ENCODE measurements around the gene NLRC3. TPM values are rescaled to one million over a fixed set of nuclear protein-coding genes. Genes with fewer than 3 reads are reported as not detected.

NLRC3 gene
- total RNA-seq, 1 donor from 2014 or later: 22.2 TPM

- Mint-ChIP-seq H3K4me1 (no peaks in the 10 kb centered on the region), H3K27me3 (no peaks in the 10 kb centered on the region), H3K27ac (no peak overlapping the region), H3K4me3 (no peak overlapping the region), H3K36me3 (ENCODE audit: low read depth) (peaks cover 50% of the 10 kb centered on the region), H3K9me3 (no peaks in the 10 kb centered on the region)
- ATAC-seq (ENCODE audit: low read depth): no peak
- POLR2A ChIA-PET: no interaction called here
- intact Hi-C loops (cut with micrococcal nuclease): no loop called here
- DNase-seq: no peak
- TF ChIP-seq CTCF (IDR thresholded peaks at IDR 0.05): no peak
- CTCF ChIA-PET: no interaction called here
These were observed 62.6 kb downstream of the NLRC3 start for GRCh38 chr16:3514621-3515020.

- POLR2A ChIA-PET: no interaction called here
- Mint-ChIP-seq H3K36me3 (ENCODE audit: low read depth) (peaks cover 49% of the 10 kb centered on the region), H3K9me3 (no peaks in the 10 kb centered on the region), H3K4me1 (no peaks in the 10 kb centered on the region), H3K27ac (no peak overlapping the region), H3K4me3 (no peak overlapping the region), H3K27me3 (no peaks in the 10 kb centered on the region)
- no peak for TF ChIP-seq CTCF (IDR thresholded peaks at IDR 0.05)
- DNase-seq (no peak), ATAC-seq (ENCODE audit: low read depth) (no peak)
- intact Hi-C loops (cut with micrococcal nuclease): no loop called here
- CTCF ChIA-PET: no interaction called here
These were observed 63.2 kb downstream of the NLRC3 start for GRCh38 chr16:3513892-3514583.

GRCh38 chr16:3511286-3512180 is 65.7 kb downstream of the NLRC3 start:
- ATAC-seq (ENCODE audit: low read depth): no peak
- Mint-ChIP-seq H3K4me1 (no peaks in the 10 kb centered on the region), H3K36me3 (ENCODE audit: low read depth) (peaks cover 59% of the 10 kb centered on the region), H3K27ac (no peak overlapping the region), H3K9me3 (no peaks in the 10 kb centered on the region), H3K4me3 (no peak overlapping the region), H3K27me3 (no peaks in the 10 kb centered on the region)
- no peak for TF ChIP-seq CTCF (IDR thresholded peaks at IDR 0.05)
- no peak for DNase-seq
- ChIA-PET POLR2A (no interaction called here), CTCF (no interaction called here)
- intact Hi-C loops (cut with micrococcal nuclease): no loop called here

- no peak for TF ChIP-seq CTCF (IDR thresholded peaks at IDR 0.05)
- ATAC-seq (ENCODE audit: low read depth) (no peak), DNase-seq (no peak)
- Mint-ChIP-seq H3K4me3 (no peak overlapping the region), H3K9me3 (no peaks in the 10 kb centered on the region), H3K27me3 (no peaks in the 10 kb centered on the region), H3K27ac (no peak overlapping the region), H3K36me3 (ENCODE audit: low read depth) (peaks cover 60% of the 10 kb centered on the region), H3K4me1 (no peaks in the 10 kb centered on the region)
- intact Hi-C loops (cut with micrococcal nuclease): no loop called here
- ChIA-PET POLR2A (no interaction called here), CTCF (no interaction called here)
These were observed 66.8 kb downstream of the NLRC3 start for GRCh38 chr16:3510416-3510815.

GRCh38 chr16:3509470-3509928 is 67.7 kb downstream of the NLRC3 start:
- peaks cover 58% of the 10 kb centered on the region for H3K36me3 Mint-ChIP-seq (ENCODE audit: low read depth)

More at GRCh38 chr16:3509470-3509928, 67.7 kb downstream of the NLRC3 start:
- intact Hi-C loops (cut with micrococcal nuclease): no loop called here
- POLR2A ChIA-PET: no interaction called here
- CTCF ChIA-PET: no interaction called here
- ATAC-seq (ENCODE audit: low read depth): no peak
- Mint-ChIP-seq H3K4me3 (no peak overlapping the region), H3K27ac (no peak overlapping the region), H3K27me3 (no peaks in the 10 kb centered on the region), H3K4me1 (no peaks in the 10 kb centered on the region), H3K9me3 (no peaks in the 10 kb centered on the region)
- no peak for TF ChIP-seq CTCF (IDR thresholded peaks at IDR 0.05)
- no peak for DNase-seq
